Uterus (tissue), 4 donors: ENCODE data around the gene FER. TPM values are rescaled to one million over a fixed set of nuclear protein-coding genes. Genes with fewer than 3 reads are reported as not detected.

Experiments used
- DNase-seq, 2 donors: peaks; one replicate each; pipeline ENCODE4 v3.0.0-alpha.2; 2019 to 2020
- H3K27ac ChIP-seq, 2 donors: fragments of 200-600 bp; sonication (generic); 1 replicate in 1 of 2; 2 replicates in 1 of 2; pipeline ENCODE4 v1.5.1; 2016 to 2018
- H3K27me3 ChIP-seq, 2 donors: fragments of 200-600 bp; sonication (generic); one replicate each; pipeline ENCODE4 v1.5.1; 2018 to 2019; ENCODE audit warnings: control low read depth in 1 of 2
- H3K36me3 ChIP-seq, 2 donors: fragments of 200-600 bp; sonication (generic); one replicate each; pipeline ENCODE4 v1.5.1; 2019; ENCODE audit warnings: control low read depth in 1 of 2
- H3K4me1 ChIP-seq, 2 donors: fragments of 200-600 bp; sonication (generic); one replicate each; pipeline ENCODE4 v1.5.1; 2018 to 2019; ENCODE audit warnings: control low read depth in 1 of 2
- H3K4me3 ChIP-seq, 2 donors: fragments of 200-600 bp; sonication (generic); 1 replicate in 1 of 2; 2 replicates in 1 of 2; pipeline ENCODE4 v1.5.1; 2018 to 2019; ENCODE audit warnings: mild to moderate bottlenecking in 1 of 2
- H3K9me3 ChIP-seq, 2 donors: fragments of 200-600 bp; sonication (generic); one replicate each; pipeline ENCODE4 v1.5.1; 2019; ENCODE audit warnings: control low read depth in 1 of 2
- CTCF ChIP-seq, 4 experiments: fragments of 200-600 bp in 2 of 4; fragments of 450-650 bp in 2 of 4; sonication (generic) in 2 of 4; IDR thresholded peaks; one replicate each; pipeline ENCODE4 v1.5.1; 2016 to 2019; ENCODE audit warnings: antibody characterized with exemption in 4 of 4, mild to moderate bottlenecking in 2 of 4, moderate library complexity in 1 of 4
- POLR2A ChIP-seq, 2 donors: fragments of 450-650 bp; IDR thresholded peaks; one replicate each; pipeline ENCODE4 v1.6.1; 2016; ENCODE audit warnings: antibody characterized with exemption in 2 of 2, mild to moderate bottlenecking in 1 of 2, moderate library complexity in 1 of 2
- intact Hi-C: fragments of 100-400 bp; cut with DNase I; formaldehyde crosslinking; loops from one replicate; pipeline ENCODE4 v1.15.1; 2023; ENCODE audit warnings: low total_unique reads
- total RNA-seq, 4 donors: library from RNA; depleted of rRNA in 3 of 4; stranded (reverse); fragments of >200 nt in 3 of 4; gene quantifications; one replicate each; pipeline versions ENCODE4 v1.1.0 to v1.2.4, GENCODE V29; 2014 to 2023
- donor health status: DM: yes; HTN: yes; CAD: no.

The FER gene
- total RNA-seq, 4 donors from 2014 or later: 16.9 to 60.1 (median 38.0) TPM

- no peaks in the 10 kb centered on the region for H3K36me3 ChIP-seq
- TF ChIP-seq POLR2A (IDR thresholded peaks at IDR 0.05): no peak
- no peak for TF ChIP-seq CTCF (IDR thresholded peaks at IDR 0.05)
- intact Hi-C loops: no loop called here
- H3K4me1 ChIP-seq: no peaks in the 10 kb centered on the region
- H3K9me3 ChIP-seq: no peaks in the 10 kb centered on the region
- no peak overlapping the region for H3K27ac ChIP-seq
- H3K27me3 ChIP-seq: no peaks in the 10 kb centered on the region
- H3K4me3 ChIP-seq: no peak overlapping the region
- no peak for DNase-seq
Measured at GRCh38 chr5:109146591-109146990, 398.9 kb downstream of the FER start.

GRCh38 chr5:109152565-109152964 is 404.9 kb downstream of the FER start:
- Histone ChIP-seq H3K4me3 (no peak overlapping the region), H3K4me1 (no peaks in the 10 kb centered on the region), H3K9me3 (no peaks in the 10 kb centered on the region), H3K27me3 (no peaks in the 10 kb centered on the region), H3K36me3 (no peaks in the 10 kb centered on the region), H3K27ac (no peak overlapping the region)
- TF ChIP-seq CTCF (IDR thresholded peaks at IDR 0.05): no peak
- intact Hi-C loops: no loop called here
- DNase-seq: no peak

- H3K4me1 ChIP-seq: no peaks in the 10 kb centered on the region
- H3K4me3 ChIP-seq: no peak overlapping the region
- no peaks in the 10 kb centered on the region for H3K36me3 ChIP-seq
- intact Hi-C loops: no loop called here
- no peaks in the 10 kb centered on the region for H3K9me3 ChIP-seq
- H3K27ac ChIP-seq: no peak overlapping the region
- no peak for DNase-seq
- TF ChIP-seq CTCF (IDR thresholded peaks at IDR 0.05) (no peak), POLR2A (IDR thresholded peaks at IDR 0.05) (no peak)
- no peaks in the 10 kb centered on the region for H3K27me3 ChIP-seq
Measured at GRCh38 chr5:109155625-109156024, 407.9 kb downstream of the FER start.

GRCh38 chr5:109156885-109157284 is 409.2 kb downstream of the FER start:
- TF ChIP-seq CTCF (IDR thresholded peaks at IDR 0.05): no peak
- TF ChIP-seq POLR2A (IDR thresholded peaks at IDR 0.05): no peak
- H3K4me3 ChIP-seq: no peak overlapping the region
- no peak overlapping the region for H3K27ac ChIP-seq
- H3K9me3 ChIP-seq: no peaks in the 10 kb centered on the region
- no peaks in the 10 kb centered on the region for H3K36me3 ChIP-seq
- no peaks in the 10 kb centered on the region for H3K27me3 ChIP-seq
- intact Hi-C loops: no loop called here
- no peak for DNase-seq
- H3K4me1 ChIP-seq: no peaks in the 10 kb centered on the region

- intact Hi-C loops: no loop called here
- no peak overlapping the region for H3K27ac ChIP-seq
- no peak overlapping the region for H3K4me3 ChIP-seq
- no peak for TF ChIP-seq POLR2A (IDR thresholded peaks at IDR 0.05)
- no peak for TF ChIP-seq CTCF (IDR thresholded peaks at IDR 0.05)
- H3K27me3 ChIP-seq: no peaks in the 10 kb centered on the region
- no peaks in the 10 kb centered on the region for H3K4me1 ChIP-seq
- no peaks in the 10 kb centered on the region for H3K36me3 ChIP-seq
- no peaks in the 10 kb centered on the region for H3K9me3 ChIP-seq
- no peak for DNase-seq
Measured at GRCh38 chr5:109160468-109160867, 412.8 kb downstream of the FER start.
